K562 (cell line): ENCODE data around the gene RAB13. TPM values are rescaled to one million over a fixed set of nuclear protein-coding genes. Genes with fewer than 3 reads are reported as not detected.

Experiments used
- CCAR2 ChIP-seq: fragments of 200-400 bp; formaldehyde crosslinking; IDR thresholded peaks from 2 replicates; pipeline ENCODE4 v1.6.1; 2017; ENCODE audit warnings: mild to moderate bottlenecking, low read depth, low read length
- CCNT2 ChIP-seq: IDR thresholded peaks from 2 replicates; pipeline ENCODE4 v1.6.1; 2011; ENCODE audit warnings: borderline replicate concordance, low read depth, mild to moderate bottlenecking, moderate library complexity, mixed read lengths, low read length; ENCODE audit not compliant: insufficient read length; ENCODE audit errors: extremely low read depth
- FOXJ2 ChIP-seq: fragments of 200-800 bp; sonication (Bioruptor generic); IDR thresholded peaks from 2 replicates; pipeline ENCODE4 v1.6.1; 2016; ENCODE audit warnings: missing genetic modification characterization, missing compliant biosample characterization
- FOXK2 ChIP-seq, 2 experiments: fragments of 450-650 bp; IDR thresholded peaks in 1 of 2; conservative IDR thresholded peaks in 1 of 2; 2 replicates each; pipeline ENCODE4 v1.6.1; 2016; ENCODE audit warnings: low read depth in 2 of 2, mild to moderate bottlenecking in 1 of 2
- FUS ChIP-seq: fragments of 200-400 bp; formaldehyde crosslinking; optimal IDR thresholded peaks from 2 replicates; pipeline ENCODE3; 2017; ENCODE audit warnings: low read depth, low read length
- GTF2F1 ChIP-seq: IDR thresholded peaks from 2 replicates; pipeline ENCODE4 v1.6.1; 2011; ENCODE audit warnings: low read depth, low read length, improper control_type of control experiment
- HDAC1 ChIP-seq, 2 experiments: fragments of 450-650 bp; IDR thresholded peaks; 2 replicates each; pipeline ENCODE4 v1.6.1; 2016 to 2017; ENCODE audit warnings: inconsistent platforms in 1 of 2, mild to moderate bottlenecking in 1 of 2, moderate library complexity in 1 of 2
- KAT8 ChIP-seq: fragments of 450-650 bp; IDR thresholded peaks from 2 replicates; pipeline ENCODE4 v1.6.1; 2016; ENCODE audit warnings: low read depth, mild to moderate bottlenecking
- MAZ ChIP-seq, 2 experiments: fragments of 450-650 bp in 1 of 2; sonication (generic) in 1 of 2; formaldehyde crosslinking; IDR thresholded peaks in 1 of 2; conservative IDR thresholded peaks in 1 of 2; 2 replicates each; pipeline versions ENCODE4 v1.4.0 to v1.5.0; 2020; ENCODE audit warnings: mild to moderate bottlenecking in 1 of 2, missing genetic modification reagents in 1 of 2
- MEIS2 ChIP-seq: fragments of 450-650 bp; IDR thresholded peaks from 2 replicates; pipeline ENCODE4 v1.6.1; 2014; ENCODE audit warnings: mild to moderate bottlenecking; ENCODE audit not compliant: partially characterized antibody
- MLLT1 ChIP-seq, 2 experiments: fragments of 450-650 bp; IDR thresholded peaks; 2 replicates each; pipeline ENCODE4 v1.6.1; 2016
- PRDM10 ChIP-seq: fragments of 450-650 bp; IDR thresholded peaks from 2 replicates; pipeline ENCODE4 v1.6.1; 2018; ENCODE audit not compliant: partially characterized antibody
- SREBF2 ChIP-seq: sonication (generic); formaldehyde crosslinking; IDR thresholded peaks from 2 replicates; pipeline ENCODE4 v1.4.0; 2020; ENCODE audit warnings: mild to moderate bottlenecking, missing genetic modification reagents
- TCF7L2 ChIP-seq: fragments of 150-350 bp; IDR thresholded peaks from 2 replicates; pipeline ENCODE4 v1.6.1; 2016; ENCODE audit warnings: low read depth, mild to moderate bottlenecking, low read length, moderate library complexity
- THAP7 ChIP-seq: fragments of 250-450 bp; sonication (Bioruptor Pico); IDR thresholded peaks from 2 replicates; pipeline ENCODE4 v1.5.0; 2021
- THRA ChIP-seq: fragments of 450-650 bp; IDR thresholded peaks from 2 replicates; pipeline ENCODE4 v1.6.1; 2017; ENCODE audit warnings: mild to moderate bottlenecking, moderate library complexity
- ZBTB8A ChIP-seq: fragments of 450-650 bp; IDR thresholded peaks from 2 replicates; pipeline ENCODE4 v1.6.1; 2018; ENCODE audit warnings: mild to moderate bottlenecking, moderate library complexity; ENCODE audit not compliant: partially characterized antibody
- ZEB2 ChIP-seq: fragments of 450-650 bp; IDR thresholded peaks from 2 replicates; pipeline ENCODE4 v1.6.1; 2016
- ZNF165 ChIP-seq: fragments of 250-450 bp; sonication (Bioruptor Pico); IDR thresholded peaks from 2 replicates; pipeline ENCODE4 v1.4.0; 2020; ENCODE audit warnings: borderline replicate concordance
- ZNF583 ChIP-seq: fragments of 250-450 bp; sonication (Bioruptor Pico); IDR thresholded peaks from 2 replicates; pipeline ENCODE4 v1.4.0; 2020
- ZNF695 ChIP-seq: fragments of 450-650 bp; formaldehyde crosslinking; IDR thresholded peaks from 2 replicates; pipeline ENCODE4 v1.4.0; 2020; ENCODE audit warnings: mild to moderate bottlenecking, moderate library complexity
- ZNF79 ChIP-seq: fragments of 250-450 bp; sonication (Bioruptor Pico); IDR thresholded peaks from 2 replicates; pipeline ENCODE4 v1.4.0; 2020; ENCODE audit warnings: low read depth, mild to moderate bottlenecking, moderate library complexity
- ZNF830 ChIP-seq: fragments of 250-450 bp; sonication (Bioruptor Pico); IDR thresholded peaks from 2 replicates; pipeline ENCODE4 v1.5.0; 2021; ENCODE audit warnings: mild to moderate bottlenecking
- polyA plus RNA-seq, 8 experiments: library from polyadenylated mRNA; depleted of rRNA in 4 of 8; stranded (reverse) in 5 of 8; unstranded in 3 of 8; fragments of >200 nt; fragmentation: Nextera tagmentation in 2 of 8; fragmentation: Illumina TruSeq in 1 of 8; extraction: Ambion mirVana in 2 of 8; extraction: Trizol in 1 of 8; gene quantifications; 2 replicates each; pipeline versions ENCODE4 v1.2.1 to v1.2.3, GENCODE V29; 2011 to 2014; ENCODE audit warnings: inconsistent platforms in 1 of 8, missing spikeins in 1 of 8
- total RNA-seq, 7 experiments: library from RNA; depleted of rRNA in 6 of 7; stranded (reverse); fragments of >200 nt in 6 of 7; fragmentation: Illumina TruSeq in 2 of 7; extraction: Trizol in 2 of 7; gene quantifications; 2 replicates each; pipeline versions ENCODE4 v1.2.1 to v1.2.3, GENCODE V29; 2011 to 2021; ENCODE audit warnings: low replicate concordance in 1 of 7

Gene RAB13
- total and polyA plus RNA-seq, 9 of the 15 experiments (the other 6 are each of a cell fraction or from before 2014, with no cell fraction given): 22.3 to 100 (median 39.8) TPM

GRCh38 chr1:153963850-153964331 lies 22.2 kb downstream of the RAB13 start (continued):
- TF ChIP-seq CCNT2 (no peak), FUS (no peak), SREBF2 (CRISPR knock-in tag) (no peak), GTF2F1 (no peak), FOXJ2 (tag) (peak; percentile 38; the same call in 1 of the 2 replicates), ZNF165 (CRISPR knock-in tag) (no peak), KAT8 (no peak), PRDM10 (no peak), TCF7L2 (no peak), THRA (no peak), ZNF583 (CRISPR knock-in tag) (no peak), ZNF695 (no peak), MAZ (CRISPR knock-in tag; conservative IDR thresholded peaks at IDR 0.05 in 1 of 2, IDR thresholded peaks at IDR 0.05 in 1 of 2) (no peak), ZBTB8A (no peak), CCAR2 (no peak), MEIS2 (peak; percentile 44), ZEB2 (no peak), ZNF79 (CRISPR knock-in tag) (no peak), ZNF830 (CRISPR knock-in tag) (no peak), THAP7 (CRISPR knock-in tag) (no peak), MLLT1 (IDR thresholded peaks at IDR 0.05) (no peak), FOXK2 (conservative IDR thresholded peaks at IDR 0.05 in 1 of 2, IDR thresholded peaks at IDR 0.05 in 1 of 2; ENCODE audit: low read depth in 2 of 2) (no peak), HDAC1 (IDR thresholded peaks at IDR 0.05) (peak in 1 of 2 experiments; percentile 40; a peak in 1 of 4 replicates)
